HG02642 (cell line): ENCODE data around the gene ZNF213.

Source experiments
- ATAC-seq: cut with Tn5 transposase; IDR thresholded peaks from one replicate; pipeline ENCODE4 v1.9.1; 2021; ENCODE audit warnings: mild to moderate bottlenecking; ENCODE audit not compliant: unreplicated experiment, poor library complexity

The ZNF213 gene

DNA sequence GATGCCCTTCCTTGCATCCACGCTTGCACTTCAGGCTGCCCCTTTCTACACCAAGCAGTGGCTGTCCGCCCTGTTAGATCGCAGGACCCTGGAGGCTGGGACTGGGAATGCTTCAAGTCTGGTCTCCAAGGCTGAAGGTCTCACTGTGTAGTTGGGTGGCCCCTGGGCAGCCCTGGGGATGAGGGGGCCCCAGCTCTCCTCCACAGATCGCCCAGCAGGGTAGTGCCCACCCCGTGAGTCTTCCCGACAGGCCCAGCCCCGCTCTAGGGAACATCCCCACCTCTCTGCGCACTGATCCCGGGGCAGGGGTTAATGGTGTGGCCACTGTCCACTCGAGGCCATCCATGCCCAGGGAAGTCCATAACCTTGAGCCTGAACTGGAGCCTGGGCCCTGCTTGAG, 10.3 kb downstream of the ZNF213 start:
- ATAC-seq, result no peak

DNA sequence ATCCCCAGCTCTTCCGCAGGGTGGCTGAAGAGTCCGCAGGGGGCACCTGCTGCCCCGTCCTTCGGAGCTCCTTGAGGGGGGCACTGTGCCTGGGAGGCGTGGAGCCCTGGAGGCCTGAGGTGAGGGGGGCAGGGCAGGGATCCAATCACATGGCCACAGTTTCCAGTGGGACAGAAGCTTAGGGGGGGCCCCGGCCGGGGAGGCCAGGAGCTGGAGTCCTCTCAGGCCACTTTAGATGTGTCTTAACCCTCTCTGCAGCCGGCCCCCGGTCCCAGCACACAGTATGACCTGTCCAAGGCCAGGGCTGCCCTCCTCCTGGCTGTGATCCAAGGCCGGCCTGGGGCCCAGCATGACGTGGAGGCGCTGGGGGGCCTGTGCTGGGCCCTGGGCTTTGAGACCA, 10.8 kb downstream of the ZNF213 start:
- ATAC-seq, result no peak

DNA sequence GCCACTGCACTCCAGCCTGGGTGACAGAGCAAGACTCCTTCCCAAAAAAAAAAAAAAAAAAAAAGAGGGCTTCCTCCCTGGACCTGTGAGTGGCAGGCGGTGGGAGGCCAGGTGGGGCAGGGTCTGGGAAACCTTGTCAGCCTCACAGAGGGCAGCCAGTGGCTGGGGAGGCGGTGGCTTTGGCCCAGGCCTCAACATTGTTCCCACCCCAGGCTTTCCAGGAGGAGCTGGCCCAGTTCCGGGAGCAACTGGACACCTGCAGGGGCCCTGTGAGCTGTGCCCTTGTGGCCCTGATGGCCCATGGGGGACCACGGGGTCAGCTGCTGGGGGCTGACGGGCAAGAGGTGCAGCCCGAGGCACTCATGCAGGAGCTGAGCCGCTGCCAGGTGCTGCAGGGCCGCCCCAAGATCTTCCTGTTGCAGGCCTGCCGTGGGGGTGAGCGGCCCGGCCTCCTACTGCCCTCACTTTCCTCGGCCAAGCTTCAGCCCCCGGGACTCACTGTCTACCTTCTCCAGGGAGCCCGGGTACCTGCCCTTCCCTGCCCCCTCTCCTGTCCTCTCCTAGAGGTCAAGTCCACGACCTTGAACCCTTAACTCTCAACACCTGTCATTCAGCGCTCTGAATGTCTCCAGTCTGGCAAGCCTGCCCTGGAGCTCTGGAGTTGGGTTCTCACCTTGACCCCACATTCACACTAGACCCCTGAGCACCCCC, 12.4 kb downstream of the ZNF213 start:
- ATAC-seq, result no peak

DNA sequence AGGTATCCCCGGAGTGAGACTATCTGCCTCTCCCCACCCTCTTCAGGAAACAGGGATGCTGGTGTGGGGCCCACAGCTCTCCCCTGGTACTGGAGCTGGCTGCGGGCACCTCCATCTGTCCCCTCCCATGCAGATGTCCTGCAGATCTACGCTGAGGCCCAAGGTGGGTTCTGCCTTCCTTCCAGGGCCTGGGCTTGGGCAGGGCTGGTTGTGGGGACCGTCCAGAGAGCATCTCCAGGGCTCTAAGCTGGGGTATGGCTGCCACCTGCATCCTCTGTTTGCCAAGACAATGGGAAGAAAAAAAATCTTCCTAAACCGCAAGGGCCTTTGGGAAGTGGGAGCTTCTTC, 12.9 kb downstream of the ZNF213 start:
- ATAC-seq, result no peak

- no peak for ATAC-seq
Measured at GRCh38 chr16:3148256-3149192, 13.7 kb downstream of the ZNF213 start.

GRCh38 chr16:3149193-3149530, 14.3 kb downstream of the ZNF213 start:
- no peak for ATAC-seq

GRCh38 chr16:3149630-3150345, 15.0 kb downstream of the ZNF213 start:
- peak; percentile 11 for ATAC-seq

GRCh38 chr16:3150346-3151218, 15.8 kb downstream of the ZNF213 start:
- peak; percentile 80 for ATAC-seq

DNA sequence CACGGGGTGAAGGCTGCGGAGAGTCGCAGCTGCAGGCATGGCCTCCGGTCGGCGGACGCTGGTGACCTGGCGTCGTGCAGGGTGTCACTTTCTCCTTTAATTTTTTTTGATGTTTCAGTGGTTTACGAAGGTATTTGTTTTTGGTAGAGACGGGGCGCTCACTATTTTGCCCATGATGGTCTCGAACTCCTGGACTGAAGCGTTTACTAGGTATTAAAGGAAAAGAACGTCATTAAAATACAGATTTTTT, 17.1 kb downstream of the ZNF213 start:
- no peak for ATAC-seq

DNA sequence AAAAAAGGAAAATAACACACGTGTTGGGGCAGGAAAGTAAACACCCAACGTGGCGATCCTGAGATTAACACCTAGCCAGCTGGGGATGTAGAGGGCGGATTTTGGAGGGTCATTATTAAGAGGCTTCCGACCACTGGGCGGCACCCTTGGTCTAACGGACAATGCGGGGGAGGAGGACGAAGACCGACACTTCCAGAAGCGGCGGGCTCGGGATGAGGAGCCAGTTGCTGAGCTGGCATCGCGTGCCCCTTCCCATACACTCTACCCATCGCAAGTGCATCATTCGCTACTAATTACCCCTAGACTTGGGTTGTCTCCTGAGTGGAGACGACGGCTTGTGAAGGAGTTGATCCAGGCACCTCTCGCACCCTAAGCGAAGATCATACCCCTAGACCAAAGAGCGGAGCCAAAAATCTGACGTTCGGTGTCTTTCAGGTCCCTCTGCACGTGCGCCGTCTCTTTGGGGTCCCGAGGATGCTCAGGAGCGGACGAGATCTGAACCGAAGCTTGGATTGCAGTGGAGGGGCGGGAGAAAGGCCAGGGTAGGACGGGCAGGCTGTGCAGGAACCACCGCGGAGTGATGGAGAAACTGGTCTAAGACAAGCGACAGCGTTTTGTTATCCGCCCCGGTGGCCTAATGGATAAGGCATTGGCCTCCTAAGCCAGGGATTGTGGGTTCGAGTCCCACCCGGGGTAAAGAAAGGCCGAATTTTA, 17.6 kb downstream of the ZNF213 start:
- no peak for ATAC-seq

DNA sequence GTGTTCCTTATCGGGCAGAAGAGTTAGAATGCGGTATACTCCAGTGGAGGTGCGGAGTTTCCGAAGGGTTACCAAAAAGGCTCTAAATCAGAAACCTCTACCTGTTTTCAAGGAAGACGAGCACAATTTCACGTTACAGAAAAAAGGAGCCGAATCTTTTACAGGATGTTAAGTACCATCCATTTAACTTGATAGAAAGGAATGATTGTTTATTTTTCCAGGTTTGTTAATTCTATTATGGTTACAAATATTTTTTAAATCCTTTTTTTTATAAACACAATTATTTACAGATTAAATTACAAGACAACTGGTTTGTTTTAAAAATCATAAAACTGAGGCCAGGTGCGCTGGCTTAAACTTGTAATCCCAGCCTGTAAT, 18.2 kb downstream of the ZNF213 start:
- ATAC-seq, result no peak

GRCh38 chr16:3155181-3155580, 20.4 kb downstream of the ZNF213 start:
- no peak for ATAC-seq

DNA sequence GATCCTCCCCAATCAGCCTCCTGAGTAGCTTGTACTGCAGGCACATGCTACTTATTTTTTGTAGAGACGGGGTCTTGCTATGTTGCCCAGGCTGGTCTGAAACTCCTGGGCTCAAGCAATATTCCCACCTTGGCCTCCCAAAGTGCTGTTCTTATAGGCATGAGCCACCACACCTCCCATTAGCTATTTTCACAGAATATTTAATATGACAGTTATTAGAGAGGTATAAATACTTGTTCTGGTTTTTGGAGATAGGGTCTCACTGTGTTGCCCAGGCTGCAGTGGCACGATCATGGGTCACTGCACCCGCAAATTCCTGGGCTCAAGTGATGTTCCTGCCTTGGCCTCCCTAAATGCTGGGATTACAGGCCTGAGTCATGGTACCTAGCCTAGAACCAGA, 21.1 kb downstream of the ZNF213 start:
- ATAC-seq, result no peak

GRCh38 chr16:3157229-3158025, 22.6 kb downstream of the ZNF213 start:
- no peak for ATAC-seq

- no peak for ATAC-seq
Measured at GRCh38 chr16:3158026-3158509, 23.2 kb downstream of the ZNF213 start.

DNA sequence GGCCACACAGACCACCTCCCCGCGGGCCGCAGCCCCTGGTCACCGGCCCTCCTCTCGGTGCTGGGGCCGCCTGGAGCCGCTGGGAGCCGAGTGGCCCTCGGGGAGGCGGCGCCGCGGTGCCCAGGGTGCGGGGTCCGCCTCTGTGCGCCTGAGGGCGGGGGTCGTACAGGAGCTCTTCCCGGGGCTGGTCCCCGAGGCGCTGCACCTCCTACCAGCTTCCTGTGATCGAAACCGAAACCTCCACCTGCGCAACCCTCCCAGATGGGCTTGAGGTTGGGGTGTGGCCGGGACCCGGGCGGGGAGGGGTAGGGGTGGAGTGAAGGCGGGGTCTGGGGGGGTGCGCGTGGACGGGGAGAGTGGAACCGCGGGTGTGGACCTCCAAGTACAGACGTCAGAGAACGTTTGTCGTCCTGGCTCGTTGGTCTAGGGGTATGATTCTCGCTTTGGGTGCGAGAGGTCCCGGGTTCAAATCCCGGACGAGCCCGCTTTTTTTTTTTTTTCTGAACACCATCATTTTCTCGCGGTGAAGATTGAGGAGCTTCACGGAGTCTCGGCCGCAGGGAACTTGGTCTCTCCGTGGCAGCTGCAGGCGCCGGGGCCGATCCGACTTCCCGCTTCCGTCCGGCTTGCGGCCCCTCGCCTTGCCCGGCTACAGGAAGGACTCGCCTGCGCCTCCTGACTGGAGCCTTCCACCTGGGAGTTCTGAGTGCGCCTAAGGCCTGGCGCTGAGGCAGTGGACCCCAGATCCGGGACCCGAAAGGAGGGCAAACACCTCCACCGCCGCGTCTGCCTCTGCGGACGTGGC, 23.9 kb downstream of the ZNF213 start:
- ATAC-seq, result peak; percentile 53

GRCh38 chr16:3161235-3162018, 26.6 kb downstream of the ZNF213 start:
- no peak for ATAC-seq
